Measurements from ENCODE around the gene IMMP2L. TPM values are rescaled to one million over a fixed set of nuclear protein-coding genes. Genes with fewer than 3 reads are reported as not detected.

Gene IMMP2L
- total and polyA plus RNA-seq, 8 donors, result 2.5 to 40.8 (median 20.0) TPM; not detected in 1

GRCh38 chr7:110647266-110647665, 915.0 kb downstream of the IMMP2L start:
- Histone ChIP-seq H3K27ac (no peak overlapping the region), H3K36me3 (no peaks in the 10 kb centered on the region), H3K27me3 (no peaks in the 10 kb centered on the region), H3K9me3 (no peaks in the 10 kb centered on the region), H3K4me1 (no peaks in the 10 kb centered on the region), H3K4me3 (no peak overlapping the region)
- TF ChIP-seq POLR2A (IDR thresholded peaks at IDR 0.05) (no peak), POLR2AphosphoS5 (IDR thresholded peaks at IDR 0.05) (no peak)
- DNase-seq, result no peak
- 90 to 93% (median 91%) methylated on average over 4 of the region's 4 CpGs for WGBS, 5 donors
- intact Hi-C loops (cut with DNase I; ENCODE audit: low total_unique reads), result no loop called here

- no peak overlapping the region for H3K4me3 ChIP-seq
- H3K4me1 ChIP-seq, result no peaks in the 10 kb centered on the region
- no peaks in the 10 kb centered on the region for H3K27me3 ChIP-seq
- WGBS, 5 donors, result 73 to 80% (median 75%) methylated on average over 2 of the region's 2 CpGs
- H3K27ac ChIP-seq, result no peak overlapping the region
- H3K36me3 ChIP-seq, result no peaks in the 10 kb centered on the region
- intact Hi-C loops (cut with DNase I; ENCODE audit: low total_unique reads), result no loop called here
- no peaks in the 10 kb centered on the region for H3K9me3 ChIP-seq
- DNase-seq, result no peak
- TF ChIP-seq CTCF (IDR thresholded peaks at IDR 0.05) (no peak), POLR2A (IDR thresholded peaks at IDR 0.05) (no peak), POLR2AphosphoS5 (IDR thresholded peaks at IDR 0.05) (no peak), EP300 (IDR thresholded peaks at IDR 0.05) (no peak)
Observed at GRCh38 chr7:110646804-110647203, 915.5 kb downstream of the IMMP2L start.

GRCh38 chr7:110645616-110646015, 916.7 kb downstream of the IMMP2L start:
- no peaks in the 10 kb centered on the region for H3K27me3 ChIP-seq
- intact Hi-C loops (cut with DNase I; ENCODE audit: low total_unique reads), result no loop called here
- no peak for TF ChIP-seq POLR2A (IDR thresholded peaks at IDR 0.05)
- no peak for TF ChIP-seq CTCF (IDR thresholded peaks at IDR 0.05)
- no peak for TF ChIP-seq EP300 (IDR thresholded peaks at IDR 0.05)
- no peak for TF ChIP-seq POLR2AphosphoS5 (IDR thresholded peaks at IDR 0.05)
- no peak for DNase-seq
- no peaks in the 10 kb centered on the region for H3K9me3 ChIP-seq
- 77 to 92% (median 88%) methylated on average over 2 of the region's 2 CpGs for WGBS, 5 donors
- H3K36me3 ChIP-seq, result no peaks in the 10 kb centered on the region
- H3K27ac ChIP-seq, result no peak overlapping the region
- no peaks in the 10 kb centered on the region for H3K4me1 ChIP-seq
- H3K4me3 ChIP-seq, result no peak overlapping the region

GRCh38 chr7:110645060-110645459, 917.2 kb downstream of the IMMP2L start:
- WGBS, 5 donors, result 79 to 87% (median 83%) methylated on average over 3 of the region's 3 CpGs
- intact Hi-C loops (cut with DNase I; ENCODE audit: low total_unique reads), result no loop called here
- no peak overlapping the region for H3K27ac ChIP-seq
- no peak for DNase-seq
- no peak overlapping the region for H3K4me3 ChIP-seq
- H3K36me3 ChIP-seq, result no peaks in the 10 kb centered on the region
- no peak for TF ChIP-seq CTCF (IDR thresholded peaks at IDR 0.05)
- no peak for TF ChIP-seq POLR2A (IDR thresholded peaks at IDR 0.05)
- TF ChIP-seq POLR2AphosphoS5 (IDR thresholded peaks at IDR 0.05), result no peak
- no peak for TF ChIP-seq EP300 (IDR thresholded peaks at IDR 0.05)
- no peaks in the 10 kb centered on the region for H3K27me3 ChIP-seq
- no peaks in the 10 kb centered on the region for H3K9me3 ChIP-seq
- no peaks in the 10 kb centered on the region for H3K4me1 ChIP-seq

GRCh38 chr7:110637252-110637651, 925.0 kb downstream of the IMMP2L start:
- no peak overlapping the region for H3K4me3 ChIP-seq
- no peak for DNase-seq
- H3K4me1 ChIP-seq, result no peaks in the 10 kb centered on the region
- H3K9me3 ChIP-seq, result peaks cover 0 to 9% (median 4%) of the 10 kb centered on the region in 4 donors
- TF ChIP-seq CTCF (IDR thresholded peaks at IDR 0.05) (no peak), EP300 (IDR thresholded peaks at IDR 0.05) (no peak), POLR2AphosphoS5 (IDR thresholded peaks at IDR 0.05) (no peak), POLR2A (IDR thresholded peaks at IDR 0.05) (no peak)
- H3K27ac ChIP-seq, result no peak overlapping the region
- WGBS, 5 donors, result 73 to 93% (median 84%) methylated on average over 5 of the region's 5 CpGs
- H3K27me3 ChIP-seq, result no peaks in the 10 kb centered on the region
- intact Hi-C loops (cut with DNase I; ENCODE audit: low total_unique reads), result no loop called here
- no peaks in the 10 kb centered on the region for H3K36me3 ChIP-seq
